Upper lobe of left lung (tissue), 6 donors: ENCODE measurements around the gene ST3GAL4. TPM values are rescaled to one million over a fixed set of nuclear protein-coding genes. Genes with fewer than 3 reads are reported as not detected.
A peak's percentile ranks its signal among the peaks of the same experiment; 100 is the strongest.

Experiments used
- ATAC-seq, 2 donors: fragments of 200-7000 bp; cut with Tn5 transposase; one replicate each; pipeline ENCODE4 v1.9.1; 2022; ENCODE audit warnings: mild to moderate bottlenecking in 2 of 2, moderate library complexity in 2 of 2; ENCODE audit not compliant: low FRiP score in 2 of 2
- DNase-seq, 2 donors: peaks; one replicate each; pipeline ENCODE4 v3.0.0-alpha.2; 2019 to 2020
- H3K27ac ChIP-seq, 4 donors: fragments of 200-600 bp; sonication (generic); one replicate each; pipeline ENCODE4 v1.5.1; 2016 to 2019
- H3K27me3 ChIP-seq, 4 donors: fragments of 200-600 bp; sonication (generic); one replicate each; pipeline ENCODE4 v1.5.1; 2017 to 2019
- H3K36me3 ChIP-seq, 4 donors: fragments of 200-600 bp; sonication (generic); one replicate each; pipeline ENCODE4 v1.5.1; 2016 to 2019
- H3K4me1 ChIP-seq, 4 donors: fragments of 200-600 bp; sonication (generic); one replicate each; pipeline ENCODE4 v1.5.1; 2018 to 2019
- H3K4me3 ChIP-seq, 4 donors: fragments of 200-600 bp; sonication (generic); one replicate each; pipeline ENCODE4 v1.5.1; 2017 to 2019; ENCODE audit warnings: mild to moderate bottlenecking in 2 of 4, moderate library complexity in 1 of 4
- H3K9me3 ChIP-seq, 4 donors: fragments of 200-600 bp; sonication (generic); one replicate each; pipeline ENCODE4 v1.5.1; 2018 to 2019
- EP300 ChIP-seq, 4 donors: sonication (generic); formaldehyde crosslinking; IDR thresholded peaks; one replicate each; pipeline ENCODE4 v1.5.1; 2017; ENCODE audit warnings: antibody characterized with exemption in 4 of 4, control low read depth in 2 of 4
- POLR2A ChIP-seq, 4 donors: fragments of 450-650 bp; IDR thresholded peaks; one replicate each; pipeline ENCODE4 v1.5.1; 2016 to 2017; ENCODE audit warnings: antibody characterized with exemption in 4 of 4, mild to moderate bottlenecking in 2 of 4
- POLR2AphosphoS5 ChIP-seq, 2 donors: sonication (generic); formaldehyde crosslinking; IDR thresholded peaks; one replicate each; pipeline ENCODE4 v1.5.1; 2017; ENCODE audit warnings: antibody characterized with exemption in 2 of 2
- WGBS, 2 donors: methylation state at CpG; one replicate each; pipeline ENCODE4 v1.1.5; 2017 to 2018; 5-methylcytosine and 5-hydroxymethylcytosine counted together
- total RNA-seq, 6 donors: library from RNA; depleted of rRNA in 4 of 6; stranded (reverse); fragments of >200 nt in 4 of 6; gene quantifications; one replicate each; pipeline versions ENCODE4 v1.1.0 to v1.2.1, GENCODE V29; 2016 to 2021
- TF ChIP-seq, protein P1 (sequence below), 6 experiments: fragments of 450-650 bp in 4 of 6; fragments of 200-600 bp in 2 of 6; sonication (generic) in 2 of 6; IDR thresholded peaks; one replicate each; pipeline ENCODE4 v1.5.1; 2016 to 2019; ENCODE audit warnings: antibody characterized with exemption in 6 of 6
- donor health status: DM: no; HTN: no; CAD: no; lungs with moderate emphysema.
- donor health status: DM: no; HTN: yes; CAD: no; lungs with severe emphysema.

Gene ST3GAL4
- total RNA-seq, 6 donors from 2014 or later: 20.6 to 47.9 (median 34.0) TPM

DNA sequence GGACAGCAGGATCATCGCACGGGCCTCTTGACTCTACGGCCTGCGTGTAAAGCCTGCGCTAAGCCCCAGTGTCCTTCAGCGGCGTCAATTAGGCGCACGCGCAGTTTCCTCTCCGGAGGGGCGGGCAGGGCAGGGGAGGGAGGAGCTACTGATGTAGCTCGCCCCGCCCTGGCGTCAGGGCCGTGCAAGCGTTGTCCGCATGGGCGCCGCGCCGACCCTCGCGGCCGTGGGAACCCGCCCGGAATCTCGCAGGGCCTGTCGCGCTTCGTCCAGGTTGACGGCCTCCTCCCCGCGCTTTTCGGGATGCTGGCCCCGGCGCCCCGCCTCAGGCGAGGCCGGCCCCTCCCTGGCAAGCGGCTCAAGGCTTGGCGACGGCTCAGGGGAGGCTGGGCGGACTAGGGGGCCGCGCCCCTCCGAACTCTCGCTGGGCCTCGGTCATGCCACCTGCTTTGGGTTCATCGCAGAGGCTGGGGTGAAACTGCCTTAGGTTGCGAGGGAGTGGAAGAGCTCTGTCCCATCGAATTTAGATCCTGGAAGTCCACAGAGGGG lies 61.1 kb downstream of the ST3GAL4 start:
- 10% methylated on average over 17 of the region's 52 CpGs; no CpG with 5 or more reads in 1 of the 2 donors for WGBS, 2 donors
- peaks cover 28 to 43% (median 39%) of the 10 kb centered on the region in 4 donors for H3K4me1 ChIP-seq
- DNase-seq (peak; percentile 90 to 95), ATAC-seq (peak; percentile 89 to 91)
- H3K36me3 ChIP-seq: peaks cover 0 to 8% (median 3%) of the 10 kb centered on the region in 4 donors
- TF ChIP-seq EP300 (IDR thresholded peaks at IDR 0.05): no peak
- peak in 1 of 2 donors; percentile 31 for TF ChIP-seq POLR2AphosphoS5 (IDR thresholded peaks at IDR 0.05)
- peak in 1 of 4 donors; percentile 59 for TF ChIP-seq POLR2A (IDR thresholded peaks at IDR 0.05)
- TF ChIP-seq, protein P1, sequence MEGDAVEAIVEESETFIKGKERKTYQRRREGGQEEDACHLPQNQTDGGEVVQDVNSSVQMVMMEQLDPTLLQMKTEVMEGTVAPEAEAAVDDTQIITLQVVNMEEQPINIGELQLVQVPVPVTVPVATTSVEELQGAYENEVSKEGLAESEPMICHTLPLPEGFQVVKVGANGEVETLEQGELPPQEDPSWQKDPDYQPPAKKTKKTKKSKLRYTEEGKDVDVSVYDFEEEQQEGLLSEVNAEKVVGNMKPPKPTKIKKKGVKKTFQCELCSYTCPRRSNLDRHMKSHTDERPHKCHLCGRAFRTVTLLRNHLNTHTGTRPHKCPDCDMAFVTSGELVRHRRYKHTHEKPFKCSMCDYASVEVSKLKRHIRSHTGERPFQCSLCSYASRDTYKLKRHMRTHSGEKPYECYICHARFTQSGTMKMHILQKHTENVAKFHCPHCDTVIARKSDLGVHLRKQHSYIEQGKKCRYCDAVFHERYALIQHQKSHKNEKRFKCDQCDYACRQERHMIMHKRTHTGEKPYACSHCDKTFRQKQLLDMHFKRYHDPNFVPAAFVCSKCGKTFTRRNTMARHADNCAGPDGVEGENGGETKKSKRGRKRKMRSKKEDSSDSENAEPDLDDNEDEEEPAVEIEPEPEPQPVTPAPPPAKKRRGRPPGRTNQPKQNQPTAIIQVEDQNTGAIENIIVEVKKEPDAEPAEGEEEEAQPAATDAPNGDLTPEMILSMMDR (IDR thresholded peaks at IDR 0.05): peak in 2 of 6 experiments; percentile 5 to 33
- peak overlapping the region in 3 of 4 donors; percentile 43 to 54 (median 47) for H3K4me3 ChIP-seq
- no peaks in the 10 kb centered on the region for H3K9me3 ChIP-seq
- peak overlapping the region; percentile 74 to 86 (median 82) for H3K27ac ChIP-seq
- H3K27me3 ChIP-seq: no peaks in the 10 kb centered on the region

DNA sequence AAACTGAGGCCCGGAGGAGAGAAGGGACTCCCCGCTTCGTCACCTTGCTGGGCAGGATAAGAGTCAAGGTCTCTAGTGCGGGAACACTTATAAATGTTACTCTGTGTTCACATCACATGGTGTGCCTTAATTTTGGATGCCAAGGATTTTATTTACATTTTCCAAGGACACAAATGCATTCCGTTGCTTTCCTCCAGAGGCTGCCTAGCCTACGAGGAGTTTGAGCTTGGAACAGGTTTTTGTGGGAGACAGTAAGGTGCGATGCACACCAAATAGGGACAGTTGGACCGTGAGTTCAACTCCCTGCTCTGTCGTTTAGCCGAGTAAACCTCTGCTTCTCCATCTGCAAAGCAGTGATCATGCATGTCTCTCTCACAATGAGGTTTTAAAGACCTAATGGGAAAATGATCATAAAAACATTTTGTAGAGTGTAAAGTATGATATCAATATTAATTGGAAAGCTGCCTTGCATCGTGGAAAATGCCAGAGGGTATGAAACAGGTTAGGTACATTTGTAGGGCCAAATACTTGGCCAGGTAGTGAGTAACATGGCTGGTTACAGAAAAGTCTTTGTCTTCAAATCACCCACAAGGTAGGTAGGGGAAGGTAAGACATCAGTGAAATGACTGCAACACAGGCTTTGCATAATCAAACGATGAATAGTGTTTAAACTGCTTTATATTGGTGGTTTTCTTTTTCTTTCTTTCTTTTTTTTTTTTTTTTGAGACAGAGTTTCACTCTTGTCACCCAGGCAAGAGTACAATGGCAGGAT lies 61.8 kb downstream of the ST3GAL4 start:
- Histone ChIP-seq H3K27me3 (no peaks in the 10 kb centered on the region), H3K4me3 (peak overlapping the region in 3 of 4 donors; percentile 43 to 54 (median 47)), H3K4me1 (peaks cover 28 to 43% (median 39%) of the 10 kb centered on the region in 4 donors), H3K9me3 (no peaks in the 10 kb centered on the region), H3K36me3 (peaks cover 0 to 8% (median 3%) of the 10 kb centered on the region in 4 donors), H3K27ac (peak overlapping the region; percentile 74 to 86 (median 82))
- WGBS, 2 donors: 58 to 64% methylated on average over 11 to 12 of the region's 12 CpGs
- ATAC-seq (no peak), DNase-seq (no peak)
- TF ChIP-seq POLR2A (IDR thresholded peaks at IDR 0.05): no peak
- TF ChIP-seq, protein P1 (IDR thresholded peaks at IDR 0.05): no peak
- TF ChIP-seq EP300 (IDR thresholded peaks at IDR 0.05): no peak
- TF ChIP-seq POLR2AphosphoS5 (IDR thresholded peaks at IDR 0.05): no peak

DNA sequence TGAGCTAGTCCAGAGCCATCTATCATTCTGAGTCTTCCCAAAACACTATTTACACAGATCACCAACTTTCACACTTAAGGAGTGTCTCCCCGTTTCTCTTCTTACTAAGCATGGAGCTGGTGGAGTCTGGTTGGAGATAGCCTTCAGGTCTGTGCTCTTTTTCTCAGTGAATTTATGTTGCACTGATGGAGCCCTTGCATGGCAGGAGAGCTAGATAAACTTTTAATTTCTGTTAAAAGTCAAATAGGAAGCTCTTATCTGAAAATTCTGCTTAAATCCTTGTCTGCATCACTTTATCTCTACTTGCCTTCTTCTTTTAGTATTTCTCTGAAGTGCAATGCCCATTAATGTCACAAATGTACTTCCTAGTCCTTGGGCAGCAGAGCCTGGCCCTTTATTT lies 63.4 kb downstream of the ST3GAL4 start:
- Histone ChIP-seq H3K4me1 (peaks cover 28 to 43% (median 39%) of the 10 kb centered on the region in 4 donors), H3K27me3 (no peaks in the 10 kb centered on the region), H3K36me3 (peaks cover 0 to 1% (median 0%) of the 10 kb centered on the region in 4 donors), H3K27ac (peak overlapping the region in 2 of 4 donors; percentile 36 to 72), H3K9me3 (no peaks in the 10 kb centered on the region), H3K4me3 (no peak overlapping the region)
- ATAC-seq (no peak), DNase-seq (no peak)
- WGBS, 2 donors: 0 to 38% methylated on average over 1 of the region's 1 CpG
- TF ChIP-seq EP300 (IDR thresholded peaks at IDR 0.05) (no peak), POLR2A (IDR thresholded peaks at IDR 0.05) (no peak)

DNA sequence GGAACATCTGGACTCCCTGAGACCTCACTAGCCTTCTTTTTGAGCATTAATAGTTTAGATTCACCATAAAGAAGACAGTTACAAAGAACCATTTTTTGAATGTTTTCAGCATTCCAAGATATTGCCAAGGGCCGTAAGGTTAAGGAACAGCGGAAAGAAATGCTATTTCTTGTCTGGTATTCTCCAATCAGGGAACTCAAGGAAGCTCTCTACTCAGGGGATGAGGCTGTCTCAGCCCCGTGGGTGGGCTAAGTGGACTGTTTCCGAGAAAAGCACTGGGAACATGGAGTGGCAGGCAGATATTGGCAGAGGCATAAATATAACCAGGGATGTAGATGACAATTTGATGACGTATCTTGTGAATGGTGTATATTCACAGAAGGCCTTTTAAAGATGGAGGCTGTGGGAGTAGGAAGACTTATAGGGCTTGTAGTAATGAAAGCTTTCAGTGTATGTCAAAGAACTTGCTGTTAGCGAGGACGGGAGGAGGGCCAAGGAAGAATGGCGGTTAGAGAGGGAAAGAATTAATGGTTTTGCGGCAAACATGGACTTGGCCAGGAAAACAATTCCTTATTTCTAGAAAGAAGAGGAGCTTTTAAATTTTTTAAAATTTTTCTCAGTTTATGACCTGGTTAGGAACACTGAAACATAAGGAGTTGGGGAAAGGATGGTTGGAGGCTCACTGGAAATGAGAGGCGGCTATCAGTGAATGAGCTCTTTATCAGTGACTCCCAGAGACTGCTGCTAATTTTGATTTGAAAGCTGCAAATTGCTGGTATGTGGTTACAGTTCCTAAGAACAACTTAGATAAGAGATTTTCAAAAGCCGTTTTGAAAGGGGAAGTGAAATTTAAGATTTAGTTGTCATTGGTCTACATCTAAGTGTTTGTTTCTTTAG lies 64.6 kb downstream of the ST3GAL4 start:
- Histone ChIP-seq H3K27me3 (no peaks in the 10 kb centered on the region), H3K36me3 (no peaks in the 10 kb centered on the region), H3K4me3 (no peak overlapping the region), H3K9me3 (no peaks in the 10 kb centered on the region), H3K27ac (peak overlapping the region; percentile 27 to 72 (median 43)), H3K4me1 (peaks cover 26 to 33% (median 29%) of the 10 kb centered on the region in 4 donors)
- ATAC-seq (no peak), DNase-seq (no peak)
- WGBS, 2 donors: 63 to 66% methylated on average over 11 of the region's 11 CpGs
- TF ChIP-seq POLR2AphosphoS5 (IDR thresholded peaks at IDR 0.05) (no peak), POLR2A (IDR thresholded peaks at IDR 0.05) (no peak)
- TF ChIP-seq, protein P1 (IDR thresholded peaks at IDR 0.05): no peak
